ENCODE data around the gene DGKD. TPM values are rescaled to one million over a fixed set of nuclear protein-coding genes. Genes with fewer than 3 reads are reported as not detected.

The DGKD gene
- total and polyA plus RNA-seq, 7 experiments from 2014 or later = 25.8 to 252 (median 206) TPM

DNA sequence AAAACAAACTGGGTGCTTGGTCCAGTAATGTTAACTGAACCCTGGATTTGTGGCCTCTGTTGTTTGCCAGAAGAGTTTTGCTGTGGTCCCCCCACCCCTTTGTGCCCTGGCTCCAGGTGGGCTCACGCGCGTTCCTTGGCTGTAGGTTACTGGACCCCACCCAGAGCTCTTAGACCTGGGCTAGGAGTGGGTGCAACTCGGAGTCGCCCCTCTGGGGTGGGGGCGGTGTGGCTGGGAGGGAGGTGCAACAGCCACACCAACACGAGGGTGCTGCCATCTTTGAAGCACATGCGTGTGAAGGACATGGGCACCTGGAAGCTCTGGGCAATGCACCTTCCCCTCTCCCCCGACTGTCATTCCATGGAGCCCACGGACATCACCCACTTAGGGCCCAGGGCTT, 119.6 kb downstream of the DGKD start:
- Histone ChIP-seq H3K4me1 (ENCODE audit: control insufficient read depth in 2 of 2, insufficient read depth in 2 of 2, low read length in 2 of 2) (no peaks in the 10 kb centered on the region), H3K36me3 (ENCODE audit: control insufficient read depth in 2 of 3, insufficient read depth in 3 of 3, low read length in 3 of 3) (peaks cover 2 to 70% (median 3%) of the 10 kb centered on the region in 3 experiments), H3K27me3 (ENCODE audit: control insufficient read depth in 2 of 2, insufficient read depth in 2 of 2, low read length in 2 of 2) (no peaks in the 10 kb centered on the region), H3K9me3 (ENCODE audit: control insufficient read depth in 2 of 3, low read length in 3 of 3) (no peaks in the 10 kb centered on the region), H3K4me3 (ENCODE audit: low read length) (no peak overlapping the region), H3K27ac (ENCODE audit: low read depth, low read length) (no peak overlapping the region)
- ATAC-seq (no peak), DNase-seq (no peak)
- Mint-ChIP-seq H3K4me3 (no peak overlapping the region), H3K4me1 (no peaks in the 10 kb centered on the region), H3K36me3 (peaks cover 5 to 52% (median 23%) of the 10 kb centered on the region in 5 donors), H3K27me3 (no peaks in the 10 kb centered on the region), H3K27ac (peak overlapping the region in 3 of 9 donors; percentile 21 to 38 (median 24)), H3K9me3 (no peaks in the 10 kb centered on the region)
- intact Hi-C loops (cut with micrococcal nuclease) = no loop called here
- POLR2A ChIA-PET = no interaction called here
- CTCF ChIA-PET = no interaction called here

DNA sequence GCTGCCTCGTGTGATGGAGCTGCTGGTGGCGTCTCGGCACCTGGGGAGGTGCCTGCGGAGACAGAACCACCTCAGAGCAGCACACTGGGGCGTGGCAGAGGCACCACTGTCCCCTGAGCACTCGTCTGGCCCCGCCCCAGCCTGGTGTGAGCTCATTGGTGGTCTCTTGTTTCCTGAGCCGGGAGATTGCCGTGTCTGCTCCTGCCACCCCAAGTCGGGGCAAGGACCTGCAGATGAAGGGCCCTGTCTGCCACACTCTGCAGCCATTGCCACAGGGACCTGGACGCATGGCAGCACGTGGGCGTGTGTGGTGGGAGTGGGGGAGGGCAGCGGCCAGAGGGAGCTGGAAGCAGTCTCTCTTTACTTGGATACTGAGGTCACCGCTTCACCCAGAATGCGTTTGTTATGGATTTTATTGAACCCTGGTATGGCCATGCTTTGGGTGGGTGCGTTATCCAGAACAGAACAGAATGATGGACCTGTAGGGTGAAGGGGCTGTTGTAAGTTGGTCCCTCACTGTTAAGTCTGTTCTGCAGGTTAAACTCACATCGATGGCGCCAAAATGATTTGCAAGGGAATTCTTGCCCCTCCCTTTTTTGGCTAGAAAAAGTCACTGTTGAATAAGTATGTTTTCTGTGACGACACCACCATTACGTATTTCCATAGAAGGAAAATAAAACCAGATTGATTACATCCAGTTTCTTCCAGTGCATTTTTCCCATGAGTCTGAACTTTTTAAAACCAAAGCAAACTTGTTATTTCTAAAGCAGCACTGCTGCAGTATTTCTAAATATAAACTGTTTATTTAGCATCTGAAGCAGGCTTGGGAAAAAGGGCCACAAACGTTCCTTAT, 120.2 kb downstream of the DGKD start:
- H3K27ac Mint-ChIP-seq = peak overlapping the region in 1 of 9 donors; percentile 24
- H3K9me3 Mint-ChIP-seq = no peaks in the 10 kb centered on the region
- no peaks in the 10 kb centered on the region for H3K27me3 Mint-ChIP-seq
- H3K36me3 Mint-ChIP-seq = peaks cover 3 to 47% (median 18%) of the 10 kb centered on the region in 5 donors
- H3K4me3 Mint-ChIP-seq = no peak overlapping the region
- no peaks in the 10 kb centered on the region for H3K27me3 ChIP-seq (ENCODE audit: control insufficient read depth in 2 of 2, insufficient read depth in 2 of 2, low read length in 2 of 2)
- no peaks in the 10 kb centered on the region for H3K4me1 Mint-ChIP-seq
- CTCF ChIA-PET = no interaction called here
- DNase-seq = peak in 1 of 9 donors; percentile 19
- H3K4me3 ChIP-seq (ENCODE audit: low read length) = no peak overlapping the region
- H3K9me3 ChIP-seq (ENCODE audit: control insufficient read depth in 2 of 3, low read length in 3 of 3) = no peaks in the 10 kb centered on the region
- ATAC-seq = no peak
- no peaks in the 10 kb centered on the region for H3K4me1 ChIP-seq (ENCODE audit: control insufficient read depth in 2 of 2, insufficient read depth in 2 of 2, low read length in 2 of 2)
- peaks cover 0 to 64% (median 0%) of the 10 kb centered on the region in 3 experiments for H3K36me3 ChIP-seq (ENCODE audit: control insufficient read depth in 2 of 3, insufficient read depth in 3 of 3, low read length in 3 of 3)
- no peak overlapping the region for H3K27ac ChIP-seq (ENCODE audit: low read depth, low read length)
- POLR2A ChIA-PET = no interaction called here
- intact Hi-C loops (cut with micrococcal nuclease) = no loop called here

DNA sequence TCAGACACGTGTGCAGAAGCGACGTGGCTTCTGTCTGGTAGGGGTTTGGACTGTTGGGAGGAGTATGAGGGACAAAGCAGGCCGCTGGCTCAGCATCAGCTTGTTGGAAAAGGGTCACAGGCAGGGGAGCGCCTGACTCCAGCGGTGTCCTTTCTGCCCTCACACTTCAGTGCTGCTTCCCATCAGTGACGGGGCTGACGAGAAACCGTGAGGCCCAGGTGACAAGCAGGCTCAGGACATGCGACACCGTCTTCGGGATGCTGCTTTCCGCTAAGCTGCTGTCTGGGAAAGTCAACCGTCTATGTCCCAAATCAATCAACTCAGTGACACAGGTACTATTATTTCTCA, 121.7 kb downstream of the DGKD start:
- no peak overlapping the region for H3K4me3 Mint-ChIP-seq
- intact Hi-C loops (cut with micrococcal nuclease) = no loop called here
- H3K27me3 Mint-ChIP-seq = no peaks in the 10 kb centered on the region
- no peaks in the 10 kb centered on the region for H3K9me3 Mint-ChIP-seq
- Histone ChIP-seq H3K36me3 (ENCODE audit: control insufficient read depth in 2 of 3, insufficient read depth in 3 of 3, low read length in 3 of 3) (peaks cover 0 to 59% (median 0%) of the 10 kb centered on the region in 3 experiments), H3K4me1 (ENCODE audit: control insufficient read depth in 2 of 2, insufficient read depth in 2 of 2, low read length in 2 of 2) (no peaks in the 10 kb centered on the region), H3K27me3 (ENCODE audit: control insufficient read depth in 2 of 2, insufficient read depth in 2 of 2, low read length in 2 of 2) (no peaks in the 10 kb centered on the region), H3K4me3 (ENCODE audit: low read length) (no peak overlapping the region), H3K27ac (ENCODE audit: low read depth, low read length) (no peak overlapping the region), H3K9me3 (ENCODE audit: control insufficient read depth in 2 of 3, low read length in 3 of 3) (no peaks in the 10 kb centered on the region)
- H3K27ac Mint-ChIP-seq = peak overlapping the region in 2 of 9 donors; percentile 36 to 47
- DNase-seq (no peak), ATAC-seq (no peak)
- H3K36me3 Mint-ChIP-seq = peaks cover 2 to 33% (median 15%) of the 10 kb centered on the region in 5 donors
- no peaks in the 10 kb centered on the region for H3K4me1 Mint-ChIP-seq
- POLR2A ChIA-PET = no interaction called here
- CTCF ChIA-PET = no interaction called here

DNA sequence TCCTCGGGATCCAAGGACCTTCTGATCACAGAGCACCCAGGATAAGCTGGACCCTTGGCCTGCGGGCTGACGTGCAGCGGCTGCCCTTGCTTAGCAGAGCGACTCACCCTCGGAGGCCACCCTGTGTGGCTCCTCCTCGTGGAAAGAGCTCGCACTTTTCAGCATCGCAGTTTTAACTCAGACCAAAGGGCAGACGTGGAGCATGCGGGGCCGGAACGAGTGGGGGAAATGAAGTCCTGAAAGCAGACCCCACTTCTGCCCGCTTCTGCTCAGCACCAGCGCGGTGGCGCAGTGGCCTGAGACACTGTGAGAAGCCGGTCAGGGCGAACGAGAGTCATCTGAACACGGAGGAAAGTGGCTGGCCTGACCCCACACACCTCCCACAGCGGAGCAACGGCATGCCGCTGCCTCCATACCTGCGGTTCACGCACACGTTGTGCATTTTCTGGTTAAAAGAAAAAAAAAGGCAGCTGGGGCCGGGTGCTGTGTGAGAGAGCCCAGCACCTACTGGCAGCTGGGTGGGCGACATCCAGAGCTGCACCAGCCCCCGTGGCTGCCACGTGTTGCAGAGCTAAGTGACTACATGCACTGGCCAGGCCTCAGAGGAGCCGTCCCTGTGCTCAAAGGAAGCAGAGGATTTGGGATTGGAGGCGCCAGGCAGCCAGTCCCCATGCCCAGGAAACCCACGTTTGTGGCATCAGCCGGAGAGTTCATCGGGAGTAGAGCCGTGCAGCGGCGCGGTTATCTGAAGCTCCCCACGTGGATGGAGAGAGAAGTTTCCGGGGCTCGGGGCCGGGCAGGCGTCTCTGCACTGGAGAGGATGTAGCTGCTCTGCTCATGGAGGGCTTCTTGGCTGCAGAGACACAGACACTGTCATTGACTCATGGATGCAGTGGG, 122.6 kb downstream of the DGKD start:
- H3K36me3 ChIP-seq (ENCODE audit: control insufficient read depth in 2 of 3, insufficient read depth in 3 of 3, low read length in 3 of 3) = peaks cover 0 to 58% (median 0%) of the 10 kb centered on the region in 3 experiments
- no peaks in the 10 kb centered on the region for H3K4me1 ChIP-seq (ENCODE audit: control insufficient read depth in 2 of 2, insufficient read depth in 2 of 2, low read length in 2 of 2)
- POLR2A ChIA-PET = no interaction called here

DNA sequence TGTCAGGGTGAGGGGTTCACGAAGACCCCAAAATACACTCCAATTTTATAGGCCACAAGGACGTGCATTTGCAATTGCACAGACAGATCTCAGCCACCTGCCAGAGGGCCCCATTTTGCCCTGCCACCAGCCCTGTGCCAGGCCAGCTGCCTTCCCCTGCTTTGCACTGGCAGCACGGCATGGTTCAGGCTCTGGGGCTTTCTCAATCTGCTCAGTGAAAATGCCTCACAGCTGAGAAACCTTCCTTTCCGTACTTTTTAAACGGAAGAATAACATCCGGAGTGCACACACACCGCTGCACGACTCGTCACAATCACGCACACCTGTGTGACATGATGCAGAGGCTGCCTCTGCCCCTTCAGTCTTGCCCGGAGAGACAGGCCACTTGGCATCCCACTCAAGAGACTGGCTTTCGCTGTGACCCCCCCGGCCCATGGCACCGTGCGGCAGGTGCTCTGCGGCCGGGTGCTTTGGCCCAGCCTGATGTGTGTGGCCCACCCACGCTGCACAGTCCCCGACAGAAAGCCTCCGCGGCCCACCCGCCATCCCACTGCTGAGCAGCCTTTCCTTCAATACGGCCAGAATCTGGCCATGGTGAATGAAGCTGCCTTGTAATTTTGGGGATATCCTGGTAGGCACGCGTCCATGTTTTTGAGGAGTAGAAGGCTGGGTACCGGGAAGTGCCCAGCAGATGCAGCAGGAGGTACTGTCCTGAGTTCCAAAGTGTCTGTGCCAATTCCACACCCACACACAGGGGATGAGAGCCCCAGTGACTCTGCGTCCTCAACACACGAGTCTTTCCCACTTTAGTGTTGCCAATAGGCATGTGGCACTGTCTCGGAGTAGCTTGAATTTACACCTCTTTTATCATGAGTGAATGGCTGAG, 123.5 kb downstream of the DGKD start:
- intact Hi-C loops (cut with micrococcal nuclease) = no loop called here
- H3K36me3 ChIP-seq (ENCODE audit: control insufficient read depth in 2 of 3, insufficient read depth in 3 of 3, low read length in 3 of 3) = peaks cover 0 to 58% (median 3%) of the 10 kb centered on the region in 3 experiments
- ATAC-seq (no peak), DNase-seq (no peak)
- ChIA-PET POLR2A (no interaction called here), CTCF (no interaction called here)
- no peaks in the 10 kb centered on the region for H3K4me1 ChIP-seq (ENCODE audit: control insufficient read depth in 2 of 2, insufficient read depth in 2 of 2, low read length in 2 of 2)
- Mint-ChIP-seq H3K27me3 (no peaks in the 10 kb centered on the region), H3K4me3 (no peak overlapping the region), H3K27ac (no peak overlapping the region), H3K36me3 (peaks cover 0 to 22% (median 6%) of the 10 kb centered on the region in 5 donors), H3K4me1 (peaks cover 0 to under 1% (median 0%) of the 10 kb centered on the region in 7 donors), H3K9me3 (no peaks in the 10 kb centered on the region)
- H3K27ac ChIP-seq (ENCODE audit: low read depth, low read length) = no peak overlapping the region
- no peaks in the 10 kb centered on the region for H3K27me3 ChIP-seq (ENCODE audit: control insufficient read depth in 2 of 2, insufficient read depth in 2 of 2, low read length in 2 of 2)
- H3K4me3 ChIP-seq (ENCODE audit: low read length) = no peak overlapping the region
- H3K9me3 ChIP-seq (ENCODE audit: control insufficient read depth in 2 of 3, low read length in 3 of 3) = no peaks in the 10 kb centered on the region

More for the DNA sequence above, 122.6 kb downstream of the DGKD start:
- no peaks in the 10 kb centered on the region for H3K27me3 Mint-ChIP-seq
- DNase-seq (no peak), ATAC-seq (no peak)
- H3K4me1 Mint-ChIP-seq = no peaks in the 10 kb centered on the region
- Histone ChIP-seq H3K27ac (ENCODE audit: low read depth, low read length) (no peak overlapping the region), H3K4me3 (ENCODE audit: low read length) (no peak overlapping the region), H3K27me3 (ENCODE audit: control insufficient read depth in 2 of 2, insufficient read depth in 2 of 2, low read length in 2 of 2) (no peaks in the 10 kb centered on the region), H3K9me3 (ENCODE audit: control insufficient read depth in 2 of 3, low read length in 3 of 3) (no peaks in the 10 kb centered on the region)
- H3K27ac Mint-ChIP-seq = peak overlapping the region in 1 of 9 donors; percentile 10
- peaks cover 2 to 24% (median 14%) of the 10 kb centered on the region in 5 donors for H3K36me3 Mint-ChIP-seq
- no peaks in the 10 kb centered on the region for H3K9me3 Mint-ChIP-seq
- CTCF ChIA-PET = no interaction called here
- H3K4me3 Mint-ChIP-seq = no peak overlapping the region
- intact Hi-C loops (cut with micrococcal nuclease) = no loop called here

Measured in naive thymus-derived CD4-positive, alpha-beta T cell (primary cell).